Esophagus (tissue), 2 donors: ENCODE data around the gene DPP8. TPM values are rescaled to one million over a fixed set of nuclear protein-coding genes. Genes with fewer than 3 reads are reported as not detected.
"Not testable (repeated sequence)": the region's sequence is repeated elsewhere in the genome, so short reads cannot be mapped to it uniquely, and the experiment has no call there.

Experiments used
- H3K27ac ChIP-seq, 2 donors: one replicate each; pipeline ENCODE4 v1.5.1; 2013; ENCODE audit warnings: low read depth in 2 of 2, mild to moderate bottlenecking in 2 of 2, inconsistent platforms in 1 of 2, low read length in 1 of 2, moderate library complexity in 1 of 2
- H3K27me3 ChIP-seq, 2 donors: one replicate each; pipeline ENCODE4 v1.6.1; 2013; ENCODE audit warnings: low read length in 2 of 2, control low read depth in 1 of 2, mild to moderate bottlenecking in 1 of 2; ENCODE audit not compliant: insufficient read depth in 2 of 2, control insufficient read depth in 1 of 2
- H3K36me3 ChIP-seq, 2 donors: one replicate each; pipeline ENCODE4 v1.6.1; 2013; ENCODE audit warnings: low read length in 1 of 2; ENCODE audit not compliant: control insufficient read depth in 2 of 2, insufficient read depth in 2 of 2
- H3K4me1 ChIP-seq, 2 donors: one replicate each; pipeline ENCODE4 v1.6.1; 2013; ENCODE audit warnings: low read length in 1 of 2; ENCODE audit not compliant: control insufficient read depth in 2 of 2, insufficient read depth in 2 of 2
- H3K4me3 ChIP-seq, 2 donors: one replicate each; pipeline ENCODE4 v1.5.1; 2013; ENCODE audit warnings: low read length in 2 of 2, mild to moderate bottlenecking in 2 of 2, low read depth in 1 of 2, moderate library complexity in 1 of 2
- H3K9me3 ChIP-seq, 2 donors: one replicate each; pipeline ENCODE4 v1.6.1; 2013; ENCODE audit warnings: mild to moderate bottlenecking in 2 of 2, low read depth in 1 of 2, low read length in 1 of 2, moderate library complexity in 1 of 2; ENCODE audit not compliant: control insufficient read depth in 2 of 2, insufficient read depth in 1 of 2
- WGBS, 2 donors: extraction: QIAGEN DNeasy Blood & Tissue Kit; methylation state at CpG; one replicate each; pipeline ENCODE4 v1.1.7; 2013; 5-methylcytosine and 5-hydroxymethylcytosine counted together
- polyA plus RNA-seq, 2 donors: library from polyadenylated mRNA; stranded (reverse); fragments of 200-250 nt; gene quantifications; one replicate each; pipeline ENCODE4 v1.2.3, GENCODE V29; 2013
- donor health status: healthy with polysubstance abuse.
- donor health status: Bipolar disorder and iron deficiency.

Gene DPP8
- 1 to 10 TPM; 5.6 to 6.4 TPM for polyA plus RNA-seq

- H3K9me3 ChIP-seq = no peaks in the 10 kb centered on the region
- 0% methylated on average over 66 to 75 of the region's 75 CpGs for WGBS, 2 donors
- H3K27me3 ChIP-seq = no peaks in the 10 kb centered on the region
- H3K4me1 ChIP-seq = peaks cover 0 to 2% of the 10 kb centered on the region in 2 donors
- peaks cover 0 to 3% of the 10 kb centered on the region in 2 donors for H3K36me3 ChIP-seq
- peak within 1 kb of the TSS; percentile 93 to 98 for H3K4me3 ChIP-seq
- H3K27ac ChIP-seq = peak within 1 kb of the TSS; percentile 90 to 91
Measured at GRCh38 chr15:65516997-65517865, at the start of gene DPP8. DPP8 (minus strand) TSS chr15:65517689; CDS start chr15:65512553, 5,136 bp downstream.

- WGBS, 2 donors = 86 to 89% methylated on average over 6 of the region's 6 CpGs
- no peak overlapping the region for H3K27ac ChIP-seq
Measured at GRCh38 chr15:65561934-65562333, 44.4 kb upstream of the DPP8 start.

DNA sequence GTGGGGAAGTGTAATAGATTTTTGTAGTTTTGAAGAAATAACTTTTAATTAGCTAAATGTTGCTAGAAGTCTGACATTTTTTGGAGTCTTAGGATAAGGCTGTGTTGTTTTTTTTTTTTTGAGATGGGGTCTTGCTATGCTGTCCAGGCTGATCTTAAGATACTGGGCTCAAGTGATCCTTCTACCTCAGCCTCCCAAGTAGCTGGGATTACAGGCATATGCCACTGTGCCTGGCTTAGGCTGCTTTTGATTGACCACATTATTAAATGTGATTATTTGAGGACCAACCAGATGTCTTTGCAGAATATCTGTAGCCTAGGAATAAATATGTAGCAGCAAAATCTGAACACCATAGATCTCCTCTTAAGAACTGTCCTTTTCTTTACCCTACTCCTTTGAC, 42.5 kb upstream of the DPP8 start:
- H3K36me3 ChIP-seq = peaks cover 5 to 19% of the 10 kb centered on the region in 2 donors
- no peaks in the 10 kb centered on the region for H3K9me3 ChIP-seq
- no peaks in the 10 kb centered on the region for H3K27me3 ChIP-seq
- no peaks in the 10 kb centered on the region for H3K4me1 ChIP-seq
- H3K27ac ChIP-seq = no peak overlapping the region
- no peak overlapping the region for H3K4me3 ChIP-seq

More at GRCh38 chr15:65561934-65562333, 44.4 kb upstream of the DPP8 start:
- Histone ChIP-seq H3K36me3 (peaks cover 0 to 14% of the 10 kb centered on the region in 2 donors), H3K4me3 (no peak overlapping the region), H3K27me3 (no peaks in the 10 kb centered on the region), H3K9me3 (no peaks in the 10 kb centered on the region), H3K4me1 (no peaks in the 10 kb centered on the region)

DNA sequence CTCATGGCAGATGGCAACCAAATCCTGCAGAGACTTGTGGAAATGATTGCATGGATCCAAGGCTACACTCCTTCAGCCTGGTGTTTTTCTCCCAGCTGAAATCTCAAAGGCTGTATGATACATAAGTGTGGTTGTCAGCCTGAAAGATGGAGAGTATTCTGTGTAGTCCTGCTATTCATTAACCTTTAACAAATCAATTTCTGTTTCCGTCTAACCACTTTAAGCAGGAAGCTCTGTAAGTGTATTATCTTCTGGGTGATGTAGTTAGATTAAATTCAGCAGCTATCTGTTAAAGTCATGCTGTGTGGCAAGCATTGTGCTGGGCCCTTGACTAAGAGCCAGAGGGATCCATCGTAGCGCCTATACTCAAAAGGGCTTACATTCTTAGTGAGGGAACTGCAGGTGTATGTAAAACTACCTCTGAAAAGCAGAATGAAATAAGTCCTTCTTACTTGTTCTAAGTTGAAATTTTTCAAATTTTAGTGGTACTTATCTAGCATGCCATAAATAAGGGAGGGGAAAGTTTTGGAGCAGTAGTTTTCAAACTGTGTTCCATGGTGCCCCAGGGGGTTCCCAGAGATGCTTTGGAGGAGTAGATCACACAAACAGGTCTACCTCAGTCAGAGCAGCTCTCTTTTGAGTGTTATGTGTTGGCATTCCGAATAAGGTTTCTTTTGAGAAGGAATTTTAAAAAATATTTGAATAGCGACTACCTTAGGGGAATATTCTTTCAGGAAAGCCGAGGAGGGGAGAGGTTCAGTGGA, 41.7 kb upstream of the DPP8 start:
- Histone ChIP-seq H3K4me1 (no peaks in the 10 kb centered on the region), H3K4me3 (no peak overlapping the region), H3K9me3 (no peaks in the 10 kb centered on the region), H3K27ac (no peak overlapping the region), H3K27me3 (no peaks in the 10 kb centered on the region), H3K36me3 (peaks cover 5 to 17% of the 10 kb centered on the region in 2 donors)
- WGBS, 2 donors = 93 to 97% methylated on average over 6 of the region's 6 CpGs

- no peaks in the 10 kb centered on the region for H3K27me3 ChIP-seq
- no peaks in the 10 kb centered on the region for H3K9me3 ChIP-seq
- no peaks in the 10 kb centered on the region for H3K4me1 ChIP-seq
- H3K36me3 ChIP-seq = peaks cover 5 to 20% of the 10 kb centered on the region in 2 donors
- 92% methylated on average over 5 of the region's 5 CpGs for WGBS, 2 donors
- no peak overlapping the region for H3K27ac ChIP-seq
- H3K4me3 ChIP-seq = no peak overlapping the region
Measured at GRCh38 chr15:65558336-65558735, 40.8 kb upstream of the DPP8 start.

DNA sequence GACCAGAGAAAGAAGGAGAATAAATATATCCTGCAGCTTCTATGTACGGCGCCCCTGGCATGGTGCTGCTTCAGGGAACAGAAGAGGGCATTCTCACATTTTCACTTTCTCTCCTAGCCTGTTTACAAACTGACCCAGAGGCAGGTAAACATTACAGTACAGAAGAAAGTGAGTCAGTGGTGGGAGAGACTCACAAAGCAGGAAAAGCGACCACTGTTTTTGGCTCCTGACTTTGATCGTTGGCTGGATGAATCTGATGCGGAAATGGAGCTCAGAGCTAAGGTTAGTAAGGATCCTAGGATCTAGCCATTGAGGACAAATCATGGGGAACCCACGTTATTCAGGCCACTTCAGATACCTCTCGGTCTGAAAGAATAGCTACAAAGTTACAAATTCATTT, 39.1 kb upstream of the DPP8 start:
- Histone ChIP-seq H3K27me3 (no peaks in the 10 kb centered on the region), H3K9me3 (no peaks in the 10 kb centered on the region), H3K36me3 (peaks cover 5 to 16% of the 10 kb centered on the region in 2 donors), H3K27ac (no peak overlapping the region), H3K4me3 (no peak overlapping the region), H3K4me1 (no peaks in the 10 kb centered on the region)
- 94 to 96% methylated on average over 7 of the region's 7 CpGs for whole genome bisulfite sequencing, 2 donors

DNA sequence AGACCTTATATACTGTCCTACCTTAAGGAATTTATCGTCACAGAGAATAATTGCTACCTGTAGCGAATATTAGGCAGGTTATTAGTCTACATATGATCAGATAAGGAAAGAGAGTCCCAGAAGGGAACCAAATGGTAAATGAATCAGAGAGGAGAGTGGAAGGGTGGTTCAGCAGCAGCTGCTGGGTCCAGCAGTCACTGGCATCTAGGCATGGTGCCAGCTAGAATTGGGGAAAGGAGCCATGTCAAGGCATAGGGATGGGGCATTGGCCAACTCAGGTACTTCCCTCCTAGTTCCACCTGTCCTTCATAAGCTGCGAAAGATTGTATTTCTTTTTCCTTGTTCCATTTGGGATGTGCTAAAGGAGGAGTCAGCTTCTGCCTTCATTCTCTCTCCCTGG, 36.2 kb upstream of the DPP8 start:
- Histone ChIP-seq H3K4me3 (no peak overlapping the region), H3K4me1 (no peaks in the 10 kb centered on the region), H3K36me3 (peaks cover 5 to 12% of the 10 kb centered on the region in 2 donors), H3K27ac (no peak overlapping the region), H3K27me3 (no peaks in the 10 kb centered on the region), H3K9me3 (no peaks in the 10 kb centered on the region)
- WGBS, 2 donors = 97% methylated on average over 3 of the region's 3 CpGs

GRCh38 chr15:65552851-65553250, 35.4 kb upstream of the DPP8 start:
- not testable (repeated sequence) for H3K27me3 ChIP-seq, H3K27ac ChIP-seq, H3K4me3 ChIP-seq, H3K9me3 ChIP-seq, H3K4me1 ChIP-seq
- H3K36me3 ChIP-seq = peaks cover 5 to 11% of the 10 kb centered on the region in 2 donors
- WGBS, 2 donors = 99 to 100% methylated on average over 4 of the region's 6 CpGs

DNA sequence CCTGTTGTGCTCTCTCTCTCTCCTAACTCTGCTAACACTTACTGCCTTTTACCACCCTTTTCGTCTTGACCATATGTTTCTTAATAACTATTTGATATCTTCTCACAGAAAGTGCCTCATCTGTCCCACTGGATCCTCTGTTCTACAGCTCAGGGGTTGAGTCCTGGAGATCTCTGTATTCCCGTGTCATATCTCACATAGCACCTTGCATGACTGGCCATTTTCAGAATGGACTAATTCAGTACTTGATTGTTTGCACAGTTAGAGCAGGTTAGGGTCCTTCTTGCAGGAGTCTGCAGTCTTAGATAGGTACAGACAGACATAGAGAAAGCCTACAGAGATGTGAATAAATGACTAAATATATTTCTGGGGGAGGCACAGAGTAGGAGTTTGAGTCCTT, 33.7 kb upstream of the DPP8 start:
- H3K36me3 ChIP-seq = peaks cover 0 to 5% of the 10 kb centered on the region in 2 donors
- H3K27ac ChIP-seq = no peak overlapping the region
- H3K4me1 ChIP-seq = no peaks in the 10 kb centered on the region
- no peak overlapping the region for H3K4me3 ChIP-seq
- H3K9me3 ChIP-seq = no peaks in the 10 kb centered on the region
- 67 to 81% methylated on average over 2 of the region's 2 CpGs for WGBS, 2 donors
- no peaks in the 10 kb centered on the region for H3K27me3 ChIP-seq
